H1 (cell line): Measurements from ENCODE around the gene SCAPER. TPM values are rescaled to one million over a fixed set of nuclear protein-coding genes. Genes with fewer than 3 reads are reported as not detected.

Experiments used
- CBX5 ChIP-seq: fragments of 300-800, 300-1000 bp; sonication (generic); IDR thresholded peaks from 2 replicates; pipeline ENCODE4 v1.7.1; 2016; ENCODE audit warnings: antibody characterized with exemption, low read length, low read depth
- HDAC2 ChIP-seq, 2 experiments: fragments of 300-600 bp in 1 of 2; sonication (generic) in 1 of 2; IDR thresholded peaks; 2 replicates each; pipeline ENCODE4 v1.6.1; 2011 to 2012; ENCODE audit warnings: low read depth in 2 of 2, low read length in 2 of 2, mild to moderate bottlenecking in 2 of 2, moderate library complexity in 2 of 2, borderline replicate concordance in 1 of 2, inconsistent platforms in 1 of 2
- MAFK ChIP-seq: IDR thresholded peaks from 2 replicates; pipeline ENCODE4 v1.6.1; 2012; ENCODE audit warnings: low read depth, mild to moderate bottlenecking, improper control_type of control experiment, low read length
- RBBP5 ChIP-seq: IDR thresholded peaks from 2 replicates; pipeline ENCODE4 v1.7.1; 2012; ENCODE audit warnings: low read depth, mild to moderate bottlenecking, inconsistent platforms, low read length, moderate library complexity, borderline replicate concordance
- SAP30 ChIP-seq: fragments of 300-600 bp; sonication (generic); IDR thresholded peaks from 2 replicates; pipeline ENCODE4 v1.7.1; 2012; ENCODE audit warnings: low read length, moderate library complexity, mild to moderate bottlenecking, inconsistent platforms; ENCODE audit not compliant: insufficient read depth, insufficient replicate concordance
- TCF12 ChIP-seq: IDR thresholded peaks from 2 replicates; pipeline ENCODE4 v1.6.1; 2011; ENCODE audit warnings: low read depth, mild to moderate bottlenecking, low read length
- polyA plus RNA-seq, 7 experiments: library from polyadenylated mRNA; depleted of rRNA in 3 of 7; stranded (reverse) in 5 of 7; unstranded in 2 of 7; fragments of >200 nt in 5 of 7; fragments of 200-250 nt in 2 of 7; gene quantifications; 1 replicate in 5 of 7; 2 replicates in 1 of 7; 4 replicates in 1 of 7; pipeline versions ENCODE4 v1.2.1 to v1.2.3, GENCODE V29; 2011 to 2013; ENCODE audit warnings: missing spikeins in 2 of 7, mixed read lengths in 2 of 7
- total RNA-seq: library from RNA; stranded (reverse); fragmentation: NEBNext Ultra II Directional; extraction: Animal tissue kit (Norgen Biotek cat#: 25700); gene quantifications from 2 replicates; pipeline ENCODE4 v1.2.1, GENCODE V29; 2021
- TF ChIP-seq, protein P1 (sequence below), 3 experiments: IDR thresholded peaks; 1 replicate in 2 of 3; 2 replicates in 1 of 3; pipeline versions ENCODE4 v1.5.1 to v1.6.1; 2011; ENCODE audit warnings: low read length in 3 of 3, mild to moderate bottlenecking in 3 of 3, inconsistent platforms in 2 of 3, low read depth in 1 of 3, moderate library complexity in 1 of 3; ENCODE audit not compliant: insufficient read depth in 1 of 3; ENCODE audit errors: control extremely low read depth in 1 of 3
- TF ChIP-seq, protein P2 (sequence below): IDR thresholded peaks from 2 replicates; pipeline ENCODE4 v1.6.1; 2012; ENCODE audit warnings: inconsistent platforms
- TF ChIP-seq, protein P3 (sequence below): IDR thresholded peaks from 2 replicates; pipeline ENCODE4 v1.6.1; 2012; ENCODE audit warnings: inconsistent platforms

Gene SCAPER
- total and polyA plus RNA-seq, 2 of the 8 experiments (the other 6 are each of a cell fraction or from before 2014, with no cell fraction given) = 1.6 to 6.8 TPM

DNA sequence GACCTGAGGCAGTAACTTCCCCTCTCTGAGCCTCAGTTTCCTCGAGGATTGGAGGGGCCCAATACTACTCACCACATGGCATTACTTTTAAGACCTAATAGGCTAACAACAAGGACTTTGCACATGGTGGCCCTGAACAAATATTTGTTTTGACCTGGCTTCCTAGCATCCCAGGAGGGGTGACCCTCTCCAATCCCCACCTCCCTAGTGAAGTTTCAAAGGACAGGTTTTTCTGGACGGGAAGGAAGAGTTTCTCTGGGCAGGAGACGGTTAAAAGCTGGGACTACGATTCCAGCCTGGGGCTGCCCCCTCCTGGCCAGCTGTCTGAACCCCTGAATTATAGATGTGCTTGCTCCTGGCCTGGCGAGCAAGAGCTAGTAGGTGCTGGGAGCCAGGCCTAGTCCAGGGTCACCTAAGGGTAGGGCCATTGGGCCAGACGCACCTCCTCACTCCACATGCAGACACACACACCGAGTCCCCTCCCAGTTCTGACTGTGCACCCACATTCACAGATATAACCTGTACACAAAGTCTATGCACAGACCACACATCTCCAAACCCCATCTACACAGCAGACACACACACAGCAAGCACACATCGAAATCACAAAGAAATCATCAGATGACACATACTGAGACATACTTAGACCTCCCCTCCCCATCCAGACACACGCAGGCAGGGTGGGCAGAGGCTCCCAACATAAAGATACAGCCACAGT is 571.3 kb downstream of the SCAPER start (continued):
- no peak for TF ChIP-seq MAFK
- no peak for TF ChIP-seq CBX5
- TF ChIP-seq SAP30 = no peak
- no peak for TF ChIP-seq HDAC2 (IDR thresholded peaks at IDR 0.05; ENCODE audit: borderline replicate concordance in 1 of 2, low read depth in 2 of 2, low read length in 2 of 2)
- TF ChIP-seq, protein P1, sequence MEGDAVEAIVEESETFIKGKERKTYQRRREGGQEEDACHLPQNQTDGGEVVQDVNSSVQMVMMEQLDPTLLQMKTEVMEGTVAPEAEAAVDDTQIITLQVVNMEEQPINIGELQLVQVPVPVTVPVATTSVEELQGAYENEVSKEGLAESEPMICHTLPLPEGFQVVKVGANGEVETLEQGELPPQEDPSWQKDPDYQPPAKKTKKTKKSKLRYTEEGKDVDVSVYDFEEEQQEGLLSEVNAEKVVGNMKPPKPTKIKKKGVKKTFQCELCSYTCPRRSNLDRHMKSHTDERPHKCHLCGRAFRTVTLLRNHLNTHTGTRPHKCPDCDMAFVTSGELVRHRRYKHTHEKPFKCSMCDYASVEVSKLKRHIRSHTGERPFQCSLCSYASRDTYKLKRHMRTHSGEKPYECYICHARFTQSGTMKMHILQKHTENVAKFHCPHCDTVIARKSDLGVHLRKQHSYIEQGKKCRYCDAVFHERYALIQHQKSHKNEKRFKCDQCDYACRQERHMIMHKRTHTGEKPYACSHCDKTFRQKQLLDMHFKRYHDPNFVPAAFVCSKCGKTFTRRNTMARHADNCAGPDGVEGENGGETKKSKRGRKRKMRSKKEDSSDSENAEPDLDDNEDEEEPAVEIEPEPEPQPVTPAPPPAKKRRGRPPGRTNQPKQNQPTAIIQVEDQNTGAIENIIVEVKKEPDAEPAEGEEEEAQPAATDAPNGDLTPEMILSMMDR (IDR thresholded peaks at IDR 0.05; ENCODE audit: control extremely low read depth in 1 of 3, insufficient read depth in 1 of 3, low read depth in 1 of 3, low read length in 3 of 3) = peak in 2 of 3 experiments; percentile 71; a peak in 3 of 4 replicates
- no peak for TF ChIP-seq RBBP5
- TF ChIP-seq TCF12 = no peak
- TF ChIP-seq, protein P2, sequence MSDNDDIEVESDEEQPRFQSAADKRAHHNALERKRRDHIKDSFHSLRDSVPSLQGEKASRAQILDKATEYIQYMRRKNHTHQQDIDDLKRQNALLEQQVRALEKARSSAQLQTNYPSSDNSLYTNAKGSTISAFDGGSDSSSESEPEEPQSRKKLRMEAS = no peak
- TF ChIP-seq, protein P3, sequence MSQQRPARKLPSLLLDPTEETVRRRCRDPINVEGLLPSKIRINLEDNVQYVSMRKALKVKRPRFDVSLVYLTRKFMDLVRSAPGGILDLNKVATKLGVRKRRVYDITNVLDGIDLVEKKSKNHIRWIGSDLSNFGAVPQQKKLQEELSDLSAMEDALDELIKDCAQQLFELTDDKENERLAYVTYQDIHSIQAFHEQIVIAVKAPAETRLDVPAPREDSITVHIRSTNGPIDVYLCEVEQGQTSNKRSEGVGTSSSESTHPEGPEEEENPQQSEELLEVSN = no peak
